ENCODE measurements around the gene DUSP15.

Gene DUSP15

DNA sequence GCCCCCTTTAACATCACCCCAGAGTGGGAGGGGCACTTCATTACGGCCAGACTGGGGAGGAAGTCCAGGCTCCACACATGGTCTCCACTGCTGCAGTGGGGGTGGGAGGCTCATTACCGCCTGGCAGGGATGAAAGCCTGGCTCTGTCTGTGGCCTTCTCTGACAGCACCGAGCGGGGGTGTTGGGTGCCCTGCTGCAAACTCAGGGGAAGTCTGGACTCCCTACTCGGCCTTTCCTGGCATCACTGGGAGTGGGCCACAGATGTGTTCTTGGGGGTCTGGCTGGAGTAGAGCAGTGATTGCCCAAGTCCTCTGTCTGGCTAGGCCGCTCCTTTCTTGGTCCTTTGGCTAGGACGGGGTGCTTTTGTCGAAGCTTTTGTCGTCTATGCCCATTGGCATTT lies 27.2 kb upstream of the DUSP15 start:
- H3K27me3 ChIP-seq (replicated peaks), result no peaks in the 10 kb centered on the region
- DNase-seq, result no peak
- TF ChIP-seq, protein P1, sequence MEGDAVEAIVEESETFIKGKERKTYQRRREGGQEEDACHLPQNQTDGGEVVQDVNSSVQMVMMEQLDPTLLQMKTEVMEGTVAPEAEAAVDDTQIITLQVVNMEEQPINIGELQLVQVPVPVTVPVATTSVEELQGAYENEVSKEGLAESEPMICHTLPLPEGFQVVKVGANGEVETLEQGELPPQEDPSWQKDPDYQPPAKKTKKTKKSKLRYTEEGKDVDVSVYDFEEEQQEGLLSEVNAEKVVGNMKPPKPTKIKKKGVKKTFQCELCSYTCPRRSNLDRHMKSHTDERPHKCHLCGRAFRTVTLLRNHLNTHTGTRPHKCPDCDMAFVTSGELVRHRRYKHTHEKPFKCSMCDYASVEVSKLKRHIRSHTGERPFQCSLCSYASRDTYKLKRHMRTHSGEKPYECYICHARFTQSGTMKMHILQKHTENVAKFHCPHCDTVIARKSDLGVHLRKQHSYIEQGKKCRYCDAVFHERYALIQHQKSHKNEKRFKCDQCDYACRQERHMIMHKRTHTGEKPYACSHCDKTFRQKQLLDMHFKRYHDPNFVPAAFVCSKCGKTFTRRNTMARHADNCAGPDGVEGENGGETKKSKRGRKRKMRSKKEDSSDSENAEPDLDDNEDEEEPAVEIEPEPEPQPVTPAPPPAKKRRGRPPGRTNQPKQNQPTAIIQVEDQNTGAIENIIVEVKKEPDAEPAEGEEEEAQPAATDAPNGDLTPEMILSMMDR (IDR thresholded peaks at IDR 0.05; ENCODE audit: low read depth, low read length, missing control alignments), result no peak
- H3K4me3 ChIP-seq (ENCODE audit: low read depth, low read length), result no peak overlapping the region
- no peak overlapping the region for H3K27ac ChIP-seq
- no peaks in the 10 kb centered on the region for H3K36me3 ChIP-seq (replicated peaks)
- in situ Hi-C loops (cut with HindIII; ENCODE audit: low pct_ligation_motif_present, low sequenced_read_pairs), result no loop called here

GRCh38 chr20:31896049-31896448 lies 25.7 kb upstream of the DUSP15 start:
- Histone ChIP-seq H3K4me3 (ENCODE audit: low read depth, low read length) (no peak overlapping the region), H3K27ac (no peak overlapping the region), H3K36me3 (replicated peaks) (no peaks in the 10 kb centered on the region), H3K27me3 (replicated peaks) (no peaks in the 10 kb centered on the region)
- in situ Hi-C loops (cut with HindIII; ENCODE audit: low pct_ligation_motif_present, low sequenced_read_pairs), result no loop called here
- TF ChIP-seq, protein P1 (IDR thresholded peaks at IDR 0.05; ENCODE audit: low read depth, low read length, missing control alignments), result no peak
- no peak for DNase-seq

DNA sequence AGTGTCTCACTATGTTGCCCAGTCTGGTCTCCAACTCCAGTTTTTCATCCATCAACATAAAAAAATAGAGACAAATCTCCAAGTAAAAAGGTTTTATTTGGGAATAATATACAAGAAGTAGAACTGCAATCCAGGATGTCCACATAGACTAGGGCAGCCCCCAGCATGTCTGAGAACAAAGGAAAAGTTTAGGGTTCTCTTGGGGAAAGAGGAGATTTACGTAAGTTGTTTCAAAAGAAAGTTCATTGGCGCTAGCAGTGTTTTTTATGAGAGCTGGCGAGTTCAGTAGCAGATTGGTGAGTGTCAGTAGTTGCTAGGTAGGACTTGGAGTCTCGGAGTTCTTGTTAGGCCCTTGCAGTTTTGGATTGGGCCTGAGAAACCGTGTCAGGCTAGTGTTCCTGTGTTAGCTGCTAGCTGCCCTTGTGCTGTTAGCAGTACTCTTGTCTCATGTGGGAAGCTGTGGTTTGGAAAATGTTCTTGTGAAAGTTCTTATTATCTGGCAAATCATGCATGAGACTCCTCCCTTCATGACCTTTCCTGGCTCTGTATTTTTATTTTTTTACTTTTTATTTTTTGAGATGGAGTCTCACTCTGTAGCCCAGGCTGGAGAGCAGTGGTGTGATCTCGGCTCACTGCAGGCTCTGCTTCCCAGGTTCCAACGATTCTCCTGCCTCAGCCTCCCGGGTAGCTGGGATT lies 24.8 kb upstream of the DUSP15 start:
- DNase-seq, result peak; percentile 25
- Histone ChIP-seq H3K27ac (no peak overlapping the region), H3K4me3 (ENCODE audit: low read depth, low read length) (no peak overlapping the region), H3K27me3 (replicated peaks) (no peaks in the 10 kb centered on the region), H3K36me3 (replicated peaks) (no peaks in the 10 kb centered on the region)
- in situ Hi-C loops (cut with HindIII; ENCODE audit: low pct_ligation_motif_present, low sequenced_read_pairs), result no loop called here
- TF ChIP-seq, protein P1 (IDR thresholded peaks at IDR 0.05; ENCODE audit: low read depth, low read length, missing control alignments), result no peak

DNA sequence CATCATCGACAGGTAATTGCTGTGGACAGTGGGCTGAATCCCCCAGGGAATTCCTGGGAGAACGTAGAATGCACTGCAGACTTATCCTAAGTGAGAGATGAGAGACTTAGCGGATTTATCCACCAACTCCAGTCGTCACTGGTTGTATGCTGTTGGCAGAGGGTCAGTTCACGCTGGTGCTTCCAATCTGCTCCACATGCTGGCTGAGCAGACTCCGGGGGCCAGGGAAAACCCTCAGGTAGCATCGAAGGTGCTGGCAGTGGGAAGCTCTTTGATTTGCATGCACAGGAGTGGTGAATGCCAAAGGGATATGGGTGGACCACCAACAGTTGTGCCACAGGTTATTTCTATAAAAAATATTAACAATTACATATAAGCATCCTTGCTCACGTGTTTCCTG lies 20.3 kb upstream of the DUSP15 start:
- no peak overlapping the region for H3K27ac ChIP-seq
- in situ Hi-C loops (cut with HindIII; ENCODE audit: low pct_ligation_motif_present, low sequenced_read_pairs), result no loop called here
- H3K4me3 ChIP-seq (ENCODE audit: low read depth, low read length), result no peak overlapping the region
- H3K36me3 ChIP-seq (replicated peaks), result no peaks in the 10 kb centered on the region
- DNase-seq, result no peak
- TF ChIP-seq, protein P1 (IDR thresholded peaks at IDR 0.05; ENCODE audit: low read depth, low read length, missing control alignments), result no peak
- no peaks in the 10 kb centered on the region for H3K27me3 ChIP-seq (replicated peaks)

GRCh38 chr20:31883829-31884228 lies 13.5 kb upstream of the DUSP15 start:
- H3K36me3 ChIP-seq (replicated peaks), result no peaks in the 10 kb centered on the region
- in situ Hi-C loops (cut with HindIII; ENCODE audit: low pct_ligation_motif_present, low sequenced_read_pairs), result no loop called here
- H3K4me3 ChIP-seq (ENCODE audit: low read depth, low read length), result no peak overlapping the region
- H3K27me3 ChIP-seq (replicated peaks), result no peaks in the 10 kb centered on the region
- no peak overlapping the region for H3K27ac ChIP-seq
- no peak for DNase-seq
- TF ChIP-seq, protein P1 (IDR thresholded peaks at IDR 0.05; ENCODE audit: low read depth, low read length, missing control alignments), result no peak

DNA sequence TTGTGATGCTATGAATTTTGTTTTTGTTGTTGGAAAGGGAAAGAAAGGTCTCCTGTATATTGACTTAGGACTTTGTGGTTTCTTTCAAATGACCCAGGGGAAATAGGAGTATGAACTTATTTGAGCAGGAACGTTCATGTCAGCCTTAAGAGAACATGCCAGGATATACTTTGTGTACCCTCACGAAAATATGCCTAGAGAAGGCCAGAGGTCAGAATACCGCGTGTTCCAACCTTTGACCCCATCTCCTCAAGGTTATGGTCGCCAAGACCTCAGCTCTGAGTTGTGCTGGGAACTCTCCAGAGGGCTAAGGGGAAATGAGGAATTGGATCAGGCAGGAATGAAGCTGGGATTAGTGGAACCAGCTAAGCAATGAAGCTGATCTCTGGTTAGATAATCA lies 11.6 kb upstream of the DUSP15 start:
- in situ Hi-C loops (cut with HindIII; ENCODE audit: low pct_ligation_motif_present, low sequenced_read_pairs), result no loop called here

More for the DNA sequence above, 11.6 kb upstream of the DUSP15 start:
- H3K27ac ChIP-seq, result no peak overlapping the region
- H3K4me3 ChIP-seq (ENCODE audit: low read depth, low read length), result no peak overlapping the region
- H3K36me3 ChIP-seq (replicated peaks), result no peaks in the 10 kb centered on the region
- no peak for DNase-seq
- TF ChIP-seq, protein P1 (IDR thresholded peaks at IDR 0.05; ENCODE audit: low read depth, low read length, missing control alignments), result no peak
- H3K27me3 ChIP-seq (replicated peaks), result no peaks in the 10 kb centered on the region
